NCI-H1436 treated with DMSO at 0.1 percent for 48 hours (cell line): ENCODE data around the gene POTEC.
"Not testable (repeated sequence)": the region's sequence is repeated elsewhere in the genome, so short reads cannot be mapped to it uniquely, and the experiment has no call there.

Experiments
- DNase-seq: peaks from one replicate; lab custom pipeline; 2025; lab: John Stamatoyannopoulos, UW

POTEC gene

DNA sequence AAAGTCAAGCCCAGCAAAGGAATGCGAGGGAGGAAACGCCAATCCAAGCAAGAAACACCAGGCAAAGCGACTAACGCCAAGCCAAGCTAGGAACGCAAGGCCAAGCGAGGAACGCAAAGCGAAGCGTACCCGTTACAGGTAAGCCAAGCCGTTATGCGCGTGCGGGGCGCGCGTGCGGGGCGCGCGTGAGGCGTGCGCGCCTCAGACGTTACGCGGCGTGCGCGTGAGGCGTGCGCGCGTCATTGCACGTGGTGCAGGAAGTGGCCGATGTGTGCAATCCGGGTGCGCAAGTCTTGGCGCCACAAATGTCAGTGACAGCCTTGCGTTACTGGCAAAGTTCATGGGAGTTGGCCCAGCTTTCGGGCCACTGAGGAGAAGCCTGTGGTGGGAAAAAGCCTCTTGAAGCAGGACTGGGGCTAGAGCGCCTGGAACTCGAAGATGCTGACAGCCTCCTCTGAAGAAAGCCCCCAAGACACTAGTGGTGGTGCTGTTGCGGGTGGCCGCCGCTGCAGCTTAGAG is at the start of gene POTEC:
TSS of gene POTEC (minus strand) at position 155 of the 519 bp plus-strand sequence. CDS start 454 bp downstream, outside the sequence.
- not testable (repeated sequence) for DNase-seq

DNA sequence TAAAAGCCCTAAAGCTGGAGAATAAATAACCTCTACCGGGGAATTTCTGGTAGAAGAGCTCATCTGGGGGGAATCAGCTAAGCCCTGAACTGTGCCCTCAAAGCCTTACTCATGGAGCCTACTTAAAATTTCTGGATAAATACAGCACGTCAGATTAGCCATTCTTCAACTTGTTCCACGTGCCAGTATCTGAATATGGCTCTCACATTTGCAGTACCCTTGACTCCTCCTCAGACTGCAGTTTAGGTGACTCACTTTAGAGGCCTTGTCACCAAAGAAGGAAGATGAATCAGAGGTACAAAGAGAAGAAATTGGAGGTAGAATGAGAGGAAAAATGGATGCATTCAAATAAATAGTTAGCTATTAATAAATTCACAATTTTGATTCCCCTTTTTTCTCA is 34.6 kb upstream of the POTEC start:
- no peak for DNase-seq

GRCh38 chr18:14559502-14559901 is 16.1 kb upstream of the POTEC start:
- DNase-seq, result not testable (repeated sequence)

- not testable (repeated sequence) for DNase-seq
These were observed 11.7 kb downstream of the POTEC start for GRCh38 chr18:14531659-14532058.

- DNase-seq, result not testable (repeated sequence)
These were observed 32.7 kb downstream of the POTEC start for GRCh38 chr18:14510707-14511106.

DNA sequence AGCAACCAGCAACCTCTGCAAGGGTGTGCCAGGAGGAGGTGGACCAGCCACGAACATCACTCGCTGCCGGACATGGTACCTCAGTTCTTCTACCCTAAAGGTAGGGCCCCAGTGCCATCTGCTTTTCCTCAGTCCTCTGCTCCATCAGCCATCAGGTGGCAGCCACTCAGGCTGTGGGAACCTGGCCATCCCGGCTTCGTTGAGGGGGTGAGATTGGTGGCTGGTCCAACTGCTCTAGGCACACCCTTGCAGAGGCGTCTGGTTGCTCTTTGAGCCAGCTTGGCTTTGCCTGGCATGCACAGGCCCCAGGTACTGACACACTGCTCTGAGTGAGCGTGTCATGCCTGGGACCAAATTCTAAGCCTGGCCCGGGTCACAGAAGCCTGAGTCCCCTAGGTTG is 39.7 kb downstream of the POTEC start:
- not testable (repeated sequence) for DNase-seq

DNA sequence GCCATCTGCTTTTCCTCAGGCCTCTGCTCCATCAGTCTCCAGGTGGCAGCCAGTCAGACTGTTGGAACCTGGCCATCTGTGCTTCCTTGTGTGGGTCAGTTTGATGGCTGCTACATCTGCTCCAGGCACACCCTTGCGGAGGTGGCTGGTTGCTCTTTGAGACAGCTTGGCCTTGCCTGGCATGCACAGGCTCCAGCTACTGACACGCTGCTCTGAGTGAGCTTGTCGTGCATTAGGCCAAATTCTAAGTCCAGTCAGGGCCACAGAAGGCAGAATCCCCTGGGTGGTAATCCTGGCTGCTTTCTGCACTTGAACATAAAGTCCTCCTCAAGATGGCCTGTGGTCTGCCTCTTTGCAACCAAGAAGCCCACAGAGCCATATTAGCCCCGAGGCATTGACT is 41.5 kb downstream of the POTEC start:
- not testable (repeated sequence) for DNase-seq

DNA sequence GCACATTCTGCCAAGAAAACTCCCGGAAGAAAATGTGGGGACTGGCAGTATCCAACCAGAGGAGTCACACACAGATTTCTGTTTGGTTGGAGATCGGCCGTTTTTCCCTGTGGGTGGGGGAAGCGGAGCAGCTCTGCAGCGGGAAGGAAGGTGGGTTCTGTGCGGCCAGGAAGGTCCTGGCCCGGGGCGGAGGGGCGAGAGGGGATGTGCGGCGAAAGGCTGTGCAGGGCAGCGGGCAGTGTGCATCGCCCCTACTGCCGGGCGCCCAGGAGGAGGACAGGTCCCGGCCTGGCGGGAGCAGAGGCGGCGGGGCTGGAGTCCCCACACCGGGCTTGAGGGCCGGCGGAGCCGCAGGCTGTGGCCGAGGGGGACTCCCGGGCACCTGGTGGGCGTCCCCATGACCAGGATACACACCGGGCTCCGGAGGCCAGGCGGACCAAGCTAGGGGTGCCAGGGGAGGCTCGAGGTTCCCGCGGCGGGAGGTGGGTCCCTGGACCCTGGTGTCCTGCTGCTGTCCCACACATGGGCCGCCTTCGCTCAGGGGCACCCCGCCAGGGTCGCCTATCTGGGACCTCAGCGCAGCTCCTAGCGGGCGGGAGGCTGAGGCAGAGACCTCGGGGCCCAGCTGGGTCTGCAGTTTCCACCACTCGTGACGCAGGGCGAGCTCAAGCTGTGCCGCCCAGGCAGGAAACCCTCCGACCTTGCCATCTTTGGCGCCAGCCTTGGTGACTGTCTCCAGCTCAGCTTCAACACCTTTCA is 54.0 kb downstream of the POTEC start:
- DNase-seq, result not testable (repeated sequence)

GRCh38 chr18:14488789-14489188 is 54.6 kb downstream of the POTEC start:
- DNase-seq, result not testable (repeated sequence)

- not testable (repeated sequence) for DNase-seq
These were observed 56.3 kb downstream of the POTEC start for GRCh38 chr18:14486926-14487580.

GRCh38 chr18:14479076-14479475 is 64.3 kb downstream of the POTEC start:
- DNase-seq, result not testable (repeated sequence)

- DNase-seq, result not testable (repeated sequence)
These were observed 67.9 kb downstream of the POTEC start for GRCh38 chr18:14475520-14475919.

- DNase-seq, result not testable (repeated sequence)
These were observed 68.6 kb downstream of the POTEC start for GRCh38 chr18:14474752-14475151.

- not testable (repeated sequence) for DNase-seq
These were observed 69.2 kb downstream of the POTEC start for GRCh38 chr18:14474007-14474720.

- not testable (repeated sequence) for DNase-seq
These were observed 70.0 kb downstream of the POTEC start for GRCh38 chr18:14473250-14474006.

DNA sequence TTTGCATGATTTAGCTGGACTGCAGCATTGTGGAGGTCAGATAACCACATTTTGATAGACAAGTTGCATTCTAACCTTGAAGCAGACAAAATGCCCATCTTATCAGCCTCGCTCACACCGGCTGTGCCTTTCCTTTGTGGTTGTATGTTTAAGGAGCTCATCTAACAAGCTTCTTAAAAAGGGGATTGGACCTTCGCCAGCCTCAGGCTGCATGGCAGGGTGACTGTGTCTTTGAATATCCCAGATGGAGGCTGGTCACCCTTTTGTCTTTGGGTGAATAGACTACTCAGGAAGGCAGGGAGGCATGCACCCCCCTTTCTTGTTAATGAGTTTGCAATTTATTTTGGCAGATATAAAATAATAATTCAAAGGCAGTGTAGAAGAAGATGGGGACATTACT is 72.1 kb downstream of the POTEC start:
- DNase-seq, result not testable (repeated sequence)

- not testable (repeated sequence) for DNase-seq
These were observed 73.0 kb downstream of the POTEC start for GRCh38 chr18:14470446-14470845.

- DNase-seq, result not testable (repeated sequence)
These were observed 73.4 kb downstream of the POTEC start for GRCh38 chr18:14470046-14470445.

- DNase-seq, result not testable (repeated sequence)
These were observed 77.4 kb downstream of the POTEC start for GRCh38 chr18:14465989-14466388.
